Endothelial cell (in vitro differentiated cells): ENCODE results near the gene HYAL4. TPM values are rescaled to one million over a fixed set of nuclear protein-coding genes. Genes with fewer than 3 reads are reported as not detected.

Experiments used
- DNase-seq: peaks from one replicate; pipeline ENCODE4 v3.0.0; 2021; ENCODE audit warnings: low spot score
- H3K27ac Mint-ChIP-seq: one replicate; pipeline ENCODE4 v1.8.0; 2021; ENCODE audit warnings: mixed read lengths, inconsistent platforms; ENCODE audit not compliant: unreplicated experiment
- H3K27me3 Mint-ChIP-seq: one replicate; pipeline ENCODE4 v1.8.0; 2021; ENCODE audit warnings: mild to moderate bottlenecking, moderate library complexity, mixed read lengths, inconsistent platforms; ENCODE audit not compliant: unreplicated experiment
- H3K36me3 Mint-ChIP-seq: one replicate; pipeline ENCODE4 v1.8.0; 2021; ENCODE audit warnings: mild to moderate bottlenecking, low read depth, mixed read lengths, inconsistent platforms; ENCODE audit not compliant: unreplicated experiment
- H3K4me1 Mint-ChIP-seq: one replicate; pipeline ENCODE4 v1.8.0; 2021; ENCODE audit warnings: mild to moderate bottlenecking, mixed read lengths, inconsistent platforms; ENCODE audit not compliant: unreplicated experiment
- H3K4me3 Mint-ChIP-seq: one replicate; pipeline ENCODE4 v1.8.0; 2021; ENCODE audit warnings: mild to moderate bottlenecking, mixed read lengths, inconsistent platforms; ENCODE audit not compliant: unreplicated experiment
- H3K9me3 Mint-ChIP-seq: one replicate; pipeline ENCODE4 v1.8.0; 2021; ENCODE audit warnings: mixed read lengths, inconsistent platforms; ENCODE audit not compliant: unreplicated experiment
- total RNA-seq: library from RNA; stranded (reverse); fragmentation: NEBNext Ultra II Directional; extraction: Animal tissue kit (Norgen Biotek cat#: 25700); gene quantifications from one replicate; pipeline ENCODE4 v1.2.1, GENCODE V29; 2021; ENCODE audit not compliant: unreplicated experiment
- TF ChIP-seq, protein P1 (sequence below): fragments of 200-600 bp; sonication (generic); IDR thresholded peaks from one replicate; pipeline ENCODE4 v1.5.0; 2021; ENCODE audit warnings: antibody characterized with exemption; ENCODE audit not compliant: unreplicated experiment

HYAL4 gene
- total RNA-seq, 1 donor from 2014 or later = 3.1 TPM

DNA sequence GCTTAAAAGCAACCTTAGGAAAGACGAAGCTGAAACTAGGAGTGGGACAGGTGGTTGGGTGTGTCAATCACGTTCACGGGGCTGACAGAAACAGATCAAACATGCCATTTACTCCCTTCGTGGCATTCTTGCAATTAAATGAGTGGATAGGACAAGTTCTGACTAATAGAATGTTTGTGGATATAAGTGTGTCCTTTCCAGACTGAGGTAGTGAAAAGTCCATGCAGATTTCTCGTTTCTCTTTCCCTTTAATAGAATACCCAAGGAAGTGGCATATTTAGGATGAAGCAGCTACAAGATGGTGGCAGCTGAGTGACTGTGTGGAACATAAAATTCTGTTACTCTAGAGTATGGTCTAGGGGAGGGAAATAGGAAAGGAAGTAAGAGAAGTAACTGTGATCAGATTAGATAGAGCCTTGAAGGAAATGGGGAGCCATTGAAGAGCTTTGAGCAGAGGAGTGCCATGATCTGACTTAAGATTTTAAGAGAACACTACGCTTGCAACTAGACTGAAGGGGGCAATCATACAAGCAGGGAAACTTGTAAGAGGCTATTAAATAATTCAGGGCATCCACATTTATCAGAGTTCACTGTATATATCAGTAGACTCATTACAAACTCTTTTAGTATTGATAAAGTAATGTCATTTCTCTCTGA is 46.3 kb upstream of the HYAL4 start:
- H3K9me3 Mint-ChIP-seq = no peaks in the 10 kb centered on the region
- H3K36me3 Mint-ChIP-seq = no peaks in the 10 kb centered on the region
- no peak for DNase-seq
- H3K4me1 Mint-ChIP-seq = peaks cover 6% of the 10 kb centered on the region
- H3K27me3 Mint-ChIP-seq = no peaks in the 10 kb centered on the region
- no peak overlapping the region for H3K27ac Mint-ChIP-seq
- H3K4me3 Mint-ChIP-seq = no peak overlapping the region
- TF ChIP-seq, protein P1, sequence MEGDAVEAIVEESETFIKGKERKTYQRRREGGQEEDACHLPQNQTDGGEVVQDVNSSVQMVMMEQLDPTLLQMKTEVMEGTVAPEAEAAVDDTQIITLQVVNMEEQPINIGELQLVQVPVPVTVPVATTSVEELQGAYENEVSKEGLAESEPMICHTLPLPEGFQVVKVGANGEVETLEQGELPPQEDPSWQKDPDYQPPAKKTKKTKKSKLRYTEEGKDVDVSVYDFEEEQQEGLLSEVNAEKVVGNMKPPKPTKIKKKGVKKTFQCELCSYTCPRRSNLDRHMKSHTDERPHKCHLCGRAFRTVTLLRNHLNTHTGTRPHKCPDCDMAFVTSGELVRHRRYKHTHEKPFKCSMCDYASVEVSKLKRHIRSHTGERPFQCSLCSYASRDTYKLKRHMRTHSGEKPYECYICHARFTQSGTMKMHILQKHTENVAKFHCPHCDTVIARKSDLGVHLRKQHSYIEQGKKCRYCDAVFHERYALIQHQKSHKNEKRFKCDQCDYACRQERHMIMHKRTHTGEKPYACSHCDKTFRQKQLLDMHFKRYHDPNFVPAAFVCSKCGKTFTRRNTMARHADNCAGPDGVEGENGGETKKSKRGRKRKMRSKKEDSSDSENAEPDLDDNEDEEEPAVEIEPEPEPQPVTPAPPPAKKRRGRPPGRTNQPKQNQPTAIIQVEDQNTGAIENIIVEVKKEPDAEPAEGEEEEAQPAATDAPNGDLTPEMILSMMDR = no peak

DNA sequence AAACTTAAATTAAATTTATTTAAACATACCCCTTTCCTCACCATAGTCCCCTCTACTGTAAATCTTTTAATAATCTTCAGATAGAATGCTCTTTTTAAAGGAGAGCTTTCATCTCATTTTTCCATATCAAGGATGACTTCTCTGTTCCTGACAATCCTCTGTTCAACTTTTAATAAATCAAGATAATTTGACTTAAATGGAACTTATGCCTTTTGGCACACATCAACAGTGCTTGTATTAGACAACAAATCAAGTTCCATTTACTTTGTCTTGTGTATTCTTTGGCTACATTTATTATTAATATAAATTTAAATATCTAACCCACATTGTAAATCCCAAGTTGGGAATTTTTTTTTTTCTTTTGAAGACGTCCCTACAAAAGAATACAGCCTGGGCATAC is 42.7 kb upstream of the HYAL4 start:
- Mint-ChIP-seq H3K4me1 (peaks cover 6% of the 10 kb centered on the region), H3K36me3 (no peaks in the 10 kb centered on the region), H3K27me3 (no peaks in the 10 kb centered on the region), H3K27ac (no peak overlapping the region), H3K9me3 (no peaks in the 10 kb centered on the region), H3K4me3 (no peak overlapping the region)
- TF ChIP-seq, protein P1 = no peak
- DNase-seq = no peak

DNA sequence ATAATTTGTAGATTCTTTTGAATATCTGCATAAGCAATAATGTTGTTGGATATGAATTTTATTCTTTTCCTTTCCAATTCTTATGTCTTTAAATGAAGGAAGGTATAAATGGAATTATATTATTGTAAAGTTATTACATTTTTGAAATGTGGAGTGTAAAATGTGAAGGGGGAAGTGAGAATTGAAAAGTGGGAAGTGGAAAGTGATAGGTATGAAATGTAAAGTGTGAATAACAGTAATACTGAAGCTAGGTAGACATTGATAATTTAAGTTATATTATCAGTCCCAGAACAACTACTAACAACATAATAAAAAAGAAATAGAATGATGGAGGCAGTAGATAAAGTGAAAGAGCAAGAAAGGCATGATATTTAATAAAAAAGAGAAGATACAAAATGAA is 39.7 kb upstream of the HYAL4 start:
- Mint-ChIP-seq H3K36me3 (no peaks in the 10 kb centered on the region), H3K4me1 (no peaks in the 10 kb centered on the region), H3K4me3 (no peak overlapping the region), H3K9me3 (no peaks in the 10 kb centered on the region), H3K27me3 (no peaks in the 10 kb centered on the region), H3K27ac (no peak overlapping the region)
- TF ChIP-seq, protein P1 = no peak
- DNase-seq = no peak

DNA sequence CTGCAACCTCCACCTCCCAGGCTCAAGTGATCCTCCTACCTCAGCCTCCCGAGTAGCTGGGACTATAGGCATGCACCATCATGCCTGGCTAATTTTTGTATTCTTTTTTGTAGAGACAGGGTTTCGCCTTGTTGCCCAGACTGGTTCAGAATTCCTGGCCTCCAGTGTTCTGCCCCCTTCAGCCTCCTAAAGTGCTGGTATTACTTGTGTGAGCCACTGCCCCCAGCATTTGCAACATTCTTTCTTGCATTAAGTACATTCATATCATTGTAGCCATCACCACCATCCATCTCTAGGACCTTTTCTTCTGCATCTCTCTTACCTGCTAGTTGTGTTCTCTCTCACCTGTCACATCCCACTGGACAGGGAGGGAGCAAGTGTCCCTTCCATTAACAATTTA is 35.5 kb upstream of the HYAL4 start:
- Mint-ChIP-seq H3K27me3 (no peaks in the 10 kb centered on the region), H3K27ac (no peak overlapping the region), H3K36me3 (no peaks in the 10 kb centered on the region), H3K9me3 (no peaks in the 10 kb centered on the region), H3K4me3 (no peak overlapping the region), H3K4me1 (no peaks in the 10 kb centered on the region)
- TF ChIP-seq, protein P1 = no peak
- DNase-seq = no peak

DNA sequence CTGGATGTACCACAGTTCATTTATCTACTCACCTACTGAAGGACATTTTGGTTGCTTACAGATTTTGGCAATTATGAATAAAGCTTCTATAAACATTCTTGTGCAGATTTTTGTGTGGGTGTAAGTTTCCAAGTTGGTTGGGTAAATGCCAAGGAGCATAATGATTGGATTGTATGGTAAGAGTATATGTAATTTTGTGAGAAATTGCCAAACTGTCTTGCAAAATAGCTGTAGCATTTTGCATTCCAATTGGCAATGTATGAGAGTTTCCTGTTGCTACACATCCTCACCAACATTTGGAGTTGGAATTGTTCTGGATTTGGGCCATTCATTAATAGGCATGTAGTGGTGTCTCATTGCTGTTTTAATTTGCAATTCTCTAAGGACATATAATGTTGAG is 33.9 kb upstream of the HYAL4 start:
- no peaks in the 10 kb centered on the region for H3K4me1 Mint-ChIP-seq
- no peaks in the 10 kb centered on the region for H3K9me3 Mint-ChIP-seq
- H3K36me3 Mint-ChIP-seq = no peaks in the 10 kb centered on the region
- DNase-seq = no peak
- no peak overlapping the region for H3K27ac Mint-ChIP-seq
- H3K27me3 Mint-ChIP-seq = no peaks in the 10 kb centered on the region
- H3K4me3 Mint-ChIP-seq = no peak overlapping the region
- TF ChIP-seq, protein P1 = no peak
